Colonic mucosa (tissue), 4 donors: Measurements from ENCODE around the gene CLASP1. TPM values are rescaled to one million over a fixed set of nuclear protein-coding genes. Genes with fewer than 3 reads are reported as not detected.
"Not testable (repeated sequence)": the region's sequence is repeated elsewhere in the genome, so short reads cannot be mapped to it uniquely, and the experiment has no call there.

Experiments used
- DNase-seq: peaks from one replicate; pipeline ENCODE4 v3.0.0-alpha.2; 2020
- H3K27ac ChIP-seq: fragments of 200-600 bp; one replicate; pipeline ENCODE4 v1.8.0; 2021
- H3K27me3 ChIP-seq: fragments of 200-600 bp; one replicate; pipeline ENCODE4 v1.8.0; 2021
- H3K36me3 ChIP-seq: fragments of 200-600 bp; one replicate; pipeline ENCODE4 v1.8.0; 2021
- H3K4me1 ChIP-seq: fragments of 200-600 bp; one replicate; pipeline ENCODE4 v1.8.0; 2021; ENCODE audit warnings: mild to moderate bottlenecking
- H3K4me3 ChIP-seq: fragments of 200-600 bp; one replicate; pipeline ENCODE4 v1.8.0; 2021
- H3K9ac ChIP-seq, 2 donors: one replicate each; pipeline ENCODE4 v1.7.0; 2013; ENCODE audit warnings: control low read depth in 2 of 2, low read depth in 2 of 2, low read length in 2 of 2
- H3K9me3 ChIP-seq: fragments of 200-600 bp; one replicate; pipeline ENCODE4 v1.8.0; 2021
- intact Hi-C: fragments of 100-400 bp; cut with DNase I; formaldehyde crosslinking; loops from one replicate; pipeline ENCODE4 v1.14.1; 2022
- total RNA-seq, 2 donors: library from RNA; stranded (reverse); fragmentation: NEBNext Ultra II Directional in 1 of 2; extraction: Animal tissue kit (Norgen Biotek cat#: 25700) in 1 of 2; gene quantifications; one replicate each; pipeline ENCODE4 v1.2.1, GENCODE V29; 2021
- TF ChIP-seq, protein P1 (sequence below): fragments of 200-600 bp; IDR thresholded peaks from one replicate; pipeline ENCODE4 v1.8.0; 2022; ENCODE audit warnings: antibody characterized with exemption, mild to moderate bottlenecking
- donor health status: healthy.
- donor health status: DM: no; HTN: no; CAD: no.
- donor health status: DM: no; HTN: no; CAD: no.

Gene CLASP1
- total RNA-seq, 2 donors from 2014 or later, result 30.3 to 32.3 TPM

DNA sequence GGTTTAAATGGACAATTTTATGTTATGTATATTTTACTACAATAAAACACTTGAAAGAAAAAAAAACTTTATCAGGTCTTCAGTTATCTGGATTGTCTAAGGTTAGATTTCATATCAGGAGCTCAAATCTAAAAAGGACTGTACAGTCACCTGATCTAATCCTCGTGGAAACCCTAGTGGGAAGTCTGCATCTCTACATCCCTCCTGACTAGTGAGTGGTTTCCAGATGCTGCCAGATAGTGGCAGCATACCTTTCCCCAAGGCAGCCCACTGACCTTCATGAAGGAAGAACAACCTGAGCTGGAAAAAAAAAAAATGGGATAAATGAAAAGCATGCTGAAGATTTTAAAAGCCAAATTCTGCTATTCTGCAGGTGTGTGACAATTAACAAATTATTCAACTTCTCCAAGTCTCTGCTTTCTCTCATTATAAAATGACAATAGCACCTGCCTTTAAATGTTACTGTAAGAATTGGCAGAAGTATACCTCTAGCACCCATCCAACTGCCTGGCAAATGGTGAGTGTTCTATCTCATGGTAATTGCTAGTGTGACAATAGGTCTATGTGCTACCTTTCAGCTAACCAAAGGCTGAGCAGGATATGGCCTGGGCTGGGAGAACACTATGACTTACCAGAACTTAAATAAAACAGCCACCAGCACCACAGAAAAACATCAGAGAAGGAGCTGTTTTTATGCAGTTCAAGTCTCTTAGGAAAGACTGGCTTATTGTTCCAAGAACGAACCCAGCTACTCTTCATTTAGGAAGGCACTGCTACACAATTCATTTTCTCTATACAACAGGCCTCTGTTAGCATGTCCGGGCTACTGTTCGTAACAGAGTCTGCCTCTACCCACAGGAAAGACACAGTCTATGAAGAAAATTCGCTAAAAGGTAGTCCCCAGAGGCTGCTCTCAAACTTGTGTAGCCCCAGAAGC is 8.6 kb downstream of the CLASP1 start:
- no peak for DNase-seq
- Histone ChIP-seq H3K9ac (no peak overlapping the region), H3K36me3 (no peaks in the 10 kb centered on the region), H3K4me1 (no peaks in the 10 kb centered on the region), H3K9me3 (no peaks in the 10 kb centered on the region), H3K4me3 (no peak overlapping the region), H3K27ac (no peak overlapping the region), H3K27me3 (no peaks in the 10 kb centered on the region)
- TF ChIP-seq, protein P1, sequence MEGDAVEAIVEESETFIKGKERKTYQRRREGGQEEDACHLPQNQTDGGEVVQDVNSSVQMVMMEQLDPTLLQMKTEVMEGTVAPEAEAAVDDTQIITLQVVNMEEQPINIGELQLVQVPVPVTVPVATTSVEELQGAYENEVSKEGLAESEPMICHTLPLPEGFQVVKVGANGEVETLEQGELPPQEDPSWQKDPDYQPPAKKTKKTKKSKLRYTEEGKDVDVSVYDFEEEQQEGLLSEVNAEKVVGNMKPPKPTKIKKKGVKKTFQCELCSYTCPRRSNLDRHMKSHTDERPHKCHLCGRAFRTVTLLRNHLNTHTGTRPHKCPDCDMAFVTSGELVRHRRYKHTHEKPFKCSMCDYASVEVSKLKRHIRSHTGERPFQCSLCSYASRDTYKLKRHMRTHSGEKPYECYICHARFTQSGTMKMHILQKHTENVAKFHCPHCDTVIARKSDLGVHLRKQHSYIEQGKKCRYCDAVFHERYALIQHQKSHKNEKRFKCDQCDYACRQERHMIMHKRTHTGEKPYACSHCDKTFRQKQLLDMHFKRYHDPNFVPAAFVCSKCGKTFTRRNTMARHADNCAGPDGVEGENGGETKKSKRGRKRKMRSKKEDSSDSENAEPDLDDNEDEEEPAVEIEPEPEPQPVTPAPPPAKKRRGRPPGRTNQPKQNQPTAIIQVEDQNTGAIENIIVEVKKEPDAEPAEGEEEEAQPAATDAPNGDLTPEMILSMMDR, result no peak
- intact Hi-C loops, result no loop called here

DNA sequence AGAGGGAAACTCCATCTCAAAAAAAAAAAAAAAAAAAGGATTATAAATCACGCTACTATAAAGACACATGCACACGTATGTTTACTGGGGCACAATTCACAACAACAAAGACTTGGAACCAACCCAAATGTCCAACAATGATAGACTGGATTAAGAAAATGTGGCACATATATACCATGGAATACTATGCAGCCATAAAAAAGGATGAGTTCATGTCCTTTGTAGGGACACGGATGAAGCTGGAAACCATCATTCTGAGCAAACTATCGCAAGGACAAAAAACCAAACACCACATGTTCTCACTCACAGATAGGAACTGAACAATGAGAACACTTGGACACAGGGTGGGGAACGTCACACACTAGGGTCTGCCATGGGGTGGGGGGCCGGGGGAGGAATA is 9.4 kb downstream of the CLASP1 start:
- H3K27ac ChIP-seq, H3K4me3 ChIP-seq, H3K9me3 ChIP-seq, H3K27me3 ChIP-seq, intact Hi-C loops, H3K9ac ChIP-seq, H3K4me1 ChIP-seq, DNase-seq, H3K36me3 ChIP-seq: not testable (repeated sequence)

DNA sequence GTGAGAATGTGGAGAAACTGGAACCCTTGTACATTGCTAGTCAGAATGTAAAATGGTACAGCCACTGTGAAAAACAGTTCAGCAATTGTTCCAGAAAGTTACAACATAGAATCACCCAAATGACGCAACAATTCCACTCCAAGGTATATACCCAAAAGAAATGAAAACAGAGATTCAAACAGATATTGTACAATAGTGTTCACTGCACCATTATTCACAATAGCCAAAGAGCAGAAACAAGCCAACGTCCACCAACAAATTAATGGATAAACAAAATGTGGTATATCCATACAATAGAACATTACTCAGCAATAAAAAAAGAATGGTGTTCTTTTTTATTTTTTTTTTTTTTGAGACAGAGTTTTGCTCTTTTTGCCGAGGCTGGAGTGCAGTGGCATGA is 10.9 kb downstream of the CLASP1 start:
- DNase-seq, result no peak
- Histone ChIP-seq H3K4me1 (no peaks in the 10 kb centered on the region), H3K9ac (no peak overlapping the region), H3K9me3 (no peaks in the 10 kb centered on the region), H3K27me3 (no peaks in the 10 kb centered on the region), H3K4me3 (no peak overlapping the region), H3K27ac (no peak overlapping the region), H3K36me3 (no peaks in the 10 kb centered on the region)
- intact Hi-C loops, result no loop called here
- TF ChIP-seq, protein P1, result no peak

DNA sequence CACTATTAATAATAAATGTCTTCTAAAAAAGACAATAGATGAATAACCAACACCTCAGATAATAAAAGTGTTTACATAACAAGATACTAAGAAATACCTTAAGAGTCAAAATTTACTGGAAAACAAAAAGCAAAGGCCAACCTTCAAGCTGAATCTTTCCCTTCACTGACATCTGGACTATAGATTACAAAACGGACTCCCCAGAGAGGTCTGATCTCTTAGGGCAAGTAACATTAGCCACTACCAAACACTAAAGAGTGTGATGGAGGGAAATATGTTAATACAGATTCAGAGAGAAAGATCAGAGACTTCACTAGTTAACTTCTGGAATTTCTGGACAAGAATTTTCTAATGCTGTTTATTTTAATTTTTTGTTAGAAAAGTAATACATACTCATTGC is 13.9 kb downstream of the CLASP1 start:
- Histone ChIP-seq H3K4me3 (no peak overlapping the region), H3K9me3 (no peaks in the 10 kb centered on the region), H3K4me1 (no peaks in the 10 kb centered on the region), H3K27ac (no peak overlapping the region), H3K27me3 (no peaks in the 10 kb centered on the region), H3K36me3 (no peaks in the 10 kb centered on the region), H3K9ac (no peak overlapping the region)
- DNase-seq, result no peak
- intact Hi-C loops, result no loop called here
- TF ChIP-seq, protein P1, result no peak

DNA sequence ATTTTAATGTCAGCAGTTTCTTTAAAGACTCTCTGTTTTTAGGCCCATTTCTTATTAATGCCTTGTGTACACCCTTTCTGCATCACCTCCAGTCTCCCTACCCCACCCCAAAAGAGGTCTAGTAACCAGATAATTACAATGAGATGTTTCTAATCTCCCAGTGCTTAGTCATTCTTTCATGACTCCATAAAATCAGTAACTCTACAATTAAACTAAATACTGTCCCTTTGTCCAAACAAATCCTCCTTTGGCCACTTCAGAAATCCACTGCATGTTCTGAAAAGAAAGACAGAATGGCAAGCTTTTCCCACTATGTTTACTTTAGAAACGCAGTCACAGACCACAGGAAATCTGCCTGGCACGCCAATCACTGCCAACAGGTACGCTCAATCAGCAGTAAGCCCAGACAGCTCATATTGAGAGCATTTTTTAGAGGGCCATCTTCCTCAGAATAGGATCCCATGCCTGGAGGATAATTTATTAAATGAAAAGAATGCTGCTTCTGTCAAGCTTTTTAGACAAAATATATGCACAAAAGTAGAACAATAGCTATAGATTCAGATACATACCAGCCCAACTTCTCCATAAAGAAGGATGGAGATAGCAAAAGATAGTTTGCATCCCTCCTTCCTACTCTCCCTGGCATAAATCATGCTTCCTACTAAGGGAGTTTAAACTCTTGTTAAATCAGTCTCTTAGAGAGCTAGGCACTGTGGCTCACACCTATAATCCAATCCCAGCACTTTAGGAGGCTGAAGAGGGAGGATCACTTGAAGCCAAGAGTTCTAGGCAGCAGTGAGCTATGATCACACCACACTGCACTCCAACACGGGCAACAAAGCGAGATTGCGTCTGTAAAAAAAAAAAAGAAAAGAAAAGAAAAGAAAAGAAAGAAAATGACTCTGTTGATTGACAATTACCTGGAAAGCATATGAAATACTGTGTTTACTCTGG is 14.6 kb downstream of the CLASP1 start:
- intact Hi-C loops, result no loop called here
- Histone ChIP-seq H3K36me3 (no peaks in the 10 kb centered on the region), H3K4me3 (no peak overlapping the region), H3K4me1 (no peaks in the 10 kb centered on the region), H3K27ac (no peak overlapping the region), H3K9ac (no peak overlapping the region), H3K9me3 (no peaks in the 10 kb centered on the region), H3K27me3 (no peaks in the 10 kb centered on the region)
- no peak for DNase-seq
- TF ChIP-seq, protein P1, result no peak
